HEK293T (cell line): ENCODE data around the gene ACOXL.

Source experiments
- BHLHE40 ChIP-seq: fragments of 450-650 bp; IDR thresholded peaks from 2 replicates; pipeline ENCODE4 v1.6.1; 2016; ENCODE audit warnings: mild to moderate bottlenecking, moderate library complexity, borderline replicate concordance
- FOXK2 ChIP-seq: fragments of 450-650 bp; IDR thresholded peaks from 2 replicates; pipeline ENCODE4 v1.6.1; 2016; ENCODE audit warnings: mild to moderate bottlenecking
- FOXM1 ChIP-seq: fragments of 450-650 bp; IDR thresholded peaks from 2 replicates; pipeline ENCODE4 v1.6.1; 2017; ENCODE audit warnings: mild to moderate bottlenecking, borderline replicate concordance
- HDGF ChIP-seq: fragments of 450-650 bp; IDR thresholded peaks from 2 replicates; pipeline ENCODE4 v1.6.1; 2017; ENCODE audit warnings: antibody characterized with exemption, borderline replicate concordance
- ZNF384 ChIP-seq: fragments of 450-650 bp; IDR thresholded peaks from 2 replicates; pipeline ENCODE4 v1.6.1; 2016

GRCh38 chr2:111105926-111106325 is 373.6 kb downstream of the ACOXL start:
- TF ChIP-seq BHLHE40 (no peak), FOXK2 (no peak), HDGF (no peak), FOXM1 (no peak), ZNF384 (no peak)
